ENCODE results near the gene OR8B4.

DNA sequence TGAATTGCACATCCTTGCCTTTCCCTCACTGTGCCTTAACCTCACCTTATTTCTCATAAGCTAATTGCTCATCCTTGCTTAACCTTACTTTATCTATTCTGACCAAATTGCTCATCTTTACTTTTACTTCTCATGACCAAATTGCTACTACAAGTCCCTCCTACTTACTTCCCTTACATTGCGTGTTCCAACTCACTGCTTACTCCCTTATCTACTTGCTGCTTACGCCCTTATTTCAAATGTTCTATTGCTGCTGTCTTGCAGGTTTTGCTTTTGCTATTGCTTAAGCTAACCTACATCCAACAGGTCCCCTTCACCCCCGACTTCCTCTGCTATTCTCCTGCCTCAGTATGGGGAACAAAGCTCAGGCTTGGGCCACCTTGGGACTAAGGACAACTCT, 48.4 kb downstream of the OR8B4 start:
- TF ChIP-seq, protein P1, sequence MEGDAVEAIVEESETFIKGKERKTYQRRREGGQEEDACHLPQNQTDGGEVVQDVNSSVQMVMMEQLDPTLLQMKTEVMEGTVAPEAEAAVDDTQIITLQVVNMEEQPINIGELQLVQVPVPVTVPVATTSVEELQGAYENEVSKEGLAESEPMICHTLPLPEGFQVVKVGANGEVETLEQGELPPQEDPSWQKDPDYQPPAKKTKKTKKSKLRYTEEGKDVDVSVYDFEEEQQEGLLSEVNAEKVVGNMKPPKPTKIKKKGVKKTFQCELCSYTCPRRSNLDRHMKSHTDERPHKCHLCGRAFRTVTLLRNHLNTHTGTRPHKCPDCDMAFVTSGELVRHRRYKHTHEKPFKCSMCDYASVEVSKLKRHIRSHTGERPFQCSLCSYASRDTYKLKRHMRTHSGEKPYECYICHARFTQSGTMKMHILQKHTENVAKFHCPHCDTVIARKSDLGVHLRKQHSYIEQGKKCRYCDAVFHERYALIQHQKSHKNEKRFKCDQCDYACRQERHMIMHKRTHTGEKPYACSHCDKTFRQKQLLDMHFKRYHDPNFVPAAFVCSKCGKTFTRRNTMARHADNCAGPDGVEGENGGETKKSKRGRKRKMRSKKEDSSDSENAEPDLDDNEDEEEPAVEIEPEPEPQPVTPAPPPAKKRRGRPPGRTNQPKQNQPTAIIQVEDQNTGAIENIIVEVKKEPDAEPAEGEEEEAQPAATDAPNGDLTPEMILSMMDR (IDR thresholded peaks at IDR 0.05): no peak
- TF ChIP-seq POLR2A (IDR thresholded peaks at IDR 0.05): no peak

All from adrenal gland (tissue), 5 donors.